Measurements from ENCODE around the gene C16orf87. TPM values are rescaled to one million over a fixed set of nuclear protein-coding genes. Genes with fewer than 3 reads are reported as not detected.

Gene C16orf87
- total RNA-seq, 1 experiment from 2014 or later: 10.2 TPM

DNA sequence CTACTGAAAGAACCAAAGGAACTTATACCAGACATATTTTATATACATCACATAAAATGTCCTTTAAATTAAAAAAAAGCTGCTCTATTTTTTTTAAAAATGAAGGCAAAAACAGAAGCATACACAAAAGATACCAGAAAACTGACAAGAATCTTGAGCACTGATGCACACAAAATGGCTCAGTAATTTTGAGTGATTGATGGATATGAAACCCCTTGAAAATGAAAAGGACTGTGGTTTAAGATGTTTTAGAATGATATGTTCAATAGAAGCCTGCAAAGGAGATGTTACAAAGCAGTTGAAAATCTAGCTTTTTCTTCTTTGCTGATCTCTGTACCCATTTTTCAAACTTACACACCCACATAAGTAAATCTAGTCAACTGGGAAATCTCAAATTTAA is 2.7 kb downstream of the C16orf87 start:
- TF ChIP-seq SRF (IDR thresholded peaks at IDR 0.05; ENCODE audit: low read depth): no peak
- TF ChIP-seq TCF7L2 (IDR thresholded peaks at IDR 0.05; ENCODE audit: borderline replicate concordance, extremely low read depth, insufficient read depth, insufficient read length): no peak
- no peak for TF ChIP-seq YY1 (IDR thresholded peaks at IDR 0.05; ENCODE audit: extremely low read depth, insufficient replicate concordance, low read depth, low read length)
- TF ChIP-seq ZNF274 (IDR thresholded peaks at IDR 0.05; ENCODE audit: low read depth, low read length): no peak
- TF ChIP-seq EZH2phosphoT487 (IDR thresholded peaks at IDR 0.05; ENCODE audit: borderline replicate concordance): no peak
- TF ChIP-seq ELF1 (IDR thresholded peaks at IDR 0.05; ENCODE audit: borderline replicate concordance, low read depth): no peak
- TF ChIP-seq POLR2AphosphoS5 (IDR thresholded peaks at IDR 0.05; ENCODE audit: low read depth, low read length): no peak
- no peak for TF ChIP-seq POLR2A (IDR thresholded peaks at IDR 0.05; ENCODE audit: borderline replicate concordance, extremely low read depth, insufficient read depth, insufficient read length)
- TF ChIP-seq JUND (IDR thresholded peaks at IDR 0.05): no peak
- TF ChIP-seq SP1 (IDR thresholded peaks at IDR 0.05; ENCODE audit: low read depth): no peak
- no peak for TF ChIP-seq ZBTB33 (IDR thresholded peaks at IDR 0.05; ENCODE audit: extremely low read depth, insufficient replicate concordance, low read length)
- H3K4me3 ChIP-seq (replicated peaks in 1 of 2; ENCODE audit: low read depth in 1 of 2, low read length in 2 of 2): no peak overlapping the region
- POLR2A ChIA-PET: no interaction called here

More for the DNA sequence above, 2.7 kb downstream of the C16orf87 start:
- Histone ChIP-seq H3K36me3 (ENCODE audit: control insufficient read depth in 1 of 2, insufficient read depth in 2 of 2, low read length in 2 of 2) (no peaks in the 10 kb centered on the region), H3K4me1 (ENCODE audit: control insufficient read depth in 1 of 2, insufficient read depth in 2 of 2, low read length in 2 of 2) (peaks cover 3 to 14% of the 10 kb centered on the region in 2 experiments; a peak in 3 of 4 replicates), H4K20me1 (ENCODE audit: insufficient read depth) (no peaks in the 10 kb centered on the region), H2AFZ (ENCODE audit: low read depth, low read length, poor library complexity, severe bottlenecking) (no peak overlapping the region), H3K27me3 (ENCODE audit: insufficient read depth, low read length) (no peaks in the 10 kb centered on the region), H3K79me2 (ENCODE audit: insufficient read depth, low read length) (peaks cover 69% of the 10 kb centered on the region), H3K9me2 (ENCODE audit: insufficient read depth) (no peaks in the 10 kb centered on the region), H3K9me3 (ENCODE audit: control insufficient read depth in 1 of 2, insufficient read depth in 1 of 2, low read depth in 1 of 2, low read length in 2 of 2) (no peaks in the 10 kb centered on the region), H3K27ac (ENCODE audit: low read depth, low read length) (no peak overlapping the region), H3K4me2 (ENCODE audit: low read length) (no peak overlapping the region), H3K9ac (ENCODE audit: low read length) (no peak overlapping the region)
- RAD21 ChIA-PET (ENCODE audit: low non-redundant PET in 1 of 2, low total read pairs in 2 of 2, uncharacterized antibody in 2 of 2, unreplicated experiment in 2 of 2): no interaction called here
- BruUV-seq (replicated peaks): no TSS peak
- ATAC-seq (no peak), DNase-seq (ENCODE audit: low read depth, low spot score) (no peak)
- intact Hi-C loops (cut with micrococcal nuclease): no loop called here
- CTCF ChIA-PET: interaction anchor here (1.0 kb wide), 1 partner anchor 155 kb away, joined by 3 read pairs; no protein-coding TSS in a partner anchor

All from HCT116 (cell line).